ENCODE data around the gene HLX.

The HLX gene

DNA sequence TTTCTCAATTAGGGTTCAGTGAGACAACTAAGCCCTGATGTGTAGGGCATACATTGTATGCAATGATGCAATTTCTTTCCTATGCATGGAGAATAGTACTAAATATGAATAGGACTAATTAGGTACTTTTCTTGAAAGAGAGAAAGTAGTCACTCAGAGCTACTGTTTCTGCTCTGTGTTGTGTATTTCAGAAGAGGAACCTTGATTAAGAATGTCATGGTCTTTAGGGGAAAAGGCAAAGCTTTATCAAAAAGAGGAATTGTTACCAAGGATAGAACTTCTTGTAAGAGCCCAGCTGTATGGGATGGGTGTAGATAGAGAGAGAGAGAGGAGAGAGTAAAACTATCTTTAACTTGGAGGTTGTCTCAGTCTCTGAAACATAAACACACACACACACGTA is 49.1 kb downstream of the HLX start:
- no peak for DNase-seq

DNA sequence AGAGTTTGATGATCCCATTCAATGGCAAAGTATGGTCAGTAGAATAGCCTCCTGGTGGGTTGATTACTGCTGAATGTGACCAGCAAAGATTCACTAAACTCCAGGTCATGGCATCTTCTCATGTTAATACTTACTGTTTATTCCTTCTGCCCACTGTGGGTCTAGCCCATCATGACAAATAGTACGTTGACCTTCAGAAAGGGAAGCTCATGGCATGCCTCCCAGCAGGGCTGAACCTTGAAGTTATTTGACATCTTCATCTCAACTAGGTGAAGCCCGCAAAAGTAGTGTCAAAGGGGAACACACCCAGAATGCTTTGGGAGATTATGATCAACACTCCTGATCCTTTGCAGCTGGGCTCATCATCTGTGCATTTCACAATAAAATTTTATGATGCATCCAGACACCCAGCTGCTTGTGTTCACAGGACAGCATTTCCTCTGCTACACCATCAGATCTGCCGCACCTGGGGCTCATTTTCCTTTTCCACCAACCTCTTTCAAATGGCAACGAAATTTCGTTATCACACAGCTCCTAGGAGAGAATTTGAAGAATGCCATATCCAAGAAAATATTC is 49.6 kb downstream of the HLX start:
- DNase-seq = no peak

DNA sequence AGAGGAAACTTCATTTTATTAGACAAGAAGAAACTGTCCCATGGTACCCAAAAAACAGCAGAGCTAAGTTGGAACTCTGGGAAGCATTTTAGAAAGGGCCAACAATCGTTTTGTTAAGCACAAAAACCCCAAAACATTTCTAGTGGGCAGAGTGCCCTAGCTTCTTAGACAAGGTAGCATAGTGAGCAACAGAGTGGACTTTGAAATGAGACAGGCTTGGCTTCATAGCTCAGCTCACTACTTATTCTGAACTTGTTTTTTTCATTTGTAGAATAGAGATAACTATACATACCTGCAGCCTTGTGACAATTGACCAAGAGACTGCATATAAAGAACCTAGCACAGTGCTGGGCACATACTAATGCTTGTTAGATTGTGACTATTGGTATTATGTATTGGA is 50.1 kb downstream of the HLX start:
- DNase-seq = no peak
